ENCODE results near the gene LRMDA.

DNA sequence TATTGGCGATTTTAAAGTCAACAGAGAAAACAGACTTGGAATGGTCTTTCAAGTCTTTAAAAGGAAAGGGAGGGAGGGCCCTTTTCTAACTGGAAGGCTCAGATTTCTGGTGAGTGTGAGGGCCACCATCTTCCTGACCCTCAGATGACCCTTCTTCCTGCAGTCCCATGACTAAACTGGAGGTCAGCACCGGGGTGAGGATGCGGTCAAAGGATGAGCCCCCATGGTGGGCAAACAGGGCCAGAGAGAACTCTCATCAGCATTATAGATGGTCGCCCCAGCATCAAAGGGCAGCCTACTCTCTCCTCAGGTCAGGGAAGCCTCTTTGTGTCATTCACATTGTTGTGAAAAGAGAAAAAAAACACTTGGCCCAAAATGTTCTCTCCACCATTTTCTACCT, 219.2 kb downstream of the LRMDA start:
- TF ChIP-seq CTCF (conservative IDR thresholded peaks at IDR 0.05; ENCODE audit: low read depth, low read length) (no peak), EZH2 (IDR thresholded peaks at IDR 0.05; ENCODE audit: borderline replicate concordance, low read depth, low read length, poor library complexity, severe bottlenecking) (no peak)
